ENCODE measurements around the gene EVI5L.
A peak's percentile ranks its signal among the peaks of the same experiment; 100 is the strongest.

The EVI5L gene

GRCh38 chr19:7899751-7900378 lies 69.8 kb downstream of the EVI5L start:
- H3K36me3 ChIP-seq (ENCODE audit: insufficient read depth, low read length), result peaks cover 8% of the 10 kb centered on the region
- H3K4me2 ChIP-seq (ENCODE audit: low read length), result no peak overlapping the region
- no peaks in the 10 kb centered on the region for H3K9me3 ChIP-seq (replicated peaks; ENCODE audit: low read length)
- H3K9ac ChIP-seq (ENCODE audit: low read depth, low read length), result no peak overlapping the region
- no peak overlapping the region for H3K4me3 ChIP-seq (ENCODE audit: low read length)
- no peaks in the 10 kb centered on the region for H3K27me3 ChIP-seq (ENCODE audit: control insufficient read depth, insufficient read depth, low read length)
- H3K4me1 ChIP-seq (ENCODE audit: control insufficient read depth, insufficient read depth, low read length), result peaks cover 17% of the 10 kb centered on the region

GRCh38 chr19:7900401-7900870 lies 70.4 kb downstream of the EVI5L start:
- H3K4me2 ChIP-seq (ENCODE audit: low read length), result no peak overlapping the region
- H3K27me3 ChIP-seq (ENCODE audit: control insufficient read depth, insufficient read depth, low read length), result no peaks in the 10 kb centered on the region
- peaks cover 8% of the 10 kb centered on the region for H3K36me3 ChIP-seq (ENCODE audit: insufficient read depth, low read length)
- H3K9ac ChIP-seq (ENCODE audit: low read depth, low read length), result no peak overlapping the region
- H3K4me1 ChIP-seq (ENCODE audit: control insufficient read depth, insufficient read depth, low read length), result peaks cover 16% of the 10 kb centered on the region
- H3K4me3 ChIP-seq (ENCODE audit: low read length), result no peak overlapping the region
- H3K9me3 ChIP-seq (replicated peaks; ENCODE audit: low read length), result no peaks in the 10 kb centered on the region

GRCh38 chr19:7900931-7901330 lies 70.9 kb downstream of the EVI5L start:
- Histone ChIP-seq H3K4me2 (ENCODE audit: low read length) (no peak overlapping the region), H3K9ac (ENCODE audit: low read depth, low read length) (no peak overlapping the region), H3K4me3 (ENCODE audit: low read length) (no peak overlapping the region), H3K36me3 (ENCODE audit: insufficient read depth, low read length) (peaks cover 8% of the 10 kb centered on the region), H3K9me3 (replicated peaks; ENCODE audit: low read length) (no peaks in the 10 kb centered on the region), H3K27me3 (ENCODE audit: control insufficient read depth, insufficient read depth, low read length) (no peaks in the 10 kb centered on the region), H3K4me1 (ENCODE audit: control insufficient read depth, insufficient read depth, low read length) (peaks cover 16% of the 10 kb centered on the region)

GRCh38 chr19:7901337-7901736 lies 71.3 kb downstream of the EVI5L start:
- H3K9me3 ChIP-seq (replicated peaks; ENCODE audit: low read length), result no peaks in the 10 kb centered on the region
- no peak overlapping the region for H3K4me3 ChIP-seq (ENCODE audit: low read length)
- no peak overlapping the region for H3K4me2 ChIP-seq (ENCODE audit: low read length)
- no peaks in the 10 kb centered on the region for H3K27me3 ChIP-seq (ENCODE audit: control insufficient read depth, insufficient read depth, low read length)
- peaks cover 16% of the 10 kb centered on the region for H3K4me1 ChIP-seq (ENCODE audit: control insufficient read depth, insufficient read depth, low read length)
- no peak overlapping the region for H3K9ac ChIP-seq (ENCODE audit: low read depth, low read length)
- H3K36me3 ChIP-seq (ENCODE audit: insufficient read depth, low read length), result peaks cover 8% of the 10 kb centered on the region

- Histone ChIP-seq H3K27me3 (ENCODE audit: control insufficient read depth, insufficient read depth, low read length) (no peaks in the 10 kb centered on the region), H3K4me3 (ENCODE audit: low read length) (peak overlapping the region; percentile 74), H3K9ac (ENCODE audit: low read depth, low read length) (peak overlapping the region; percentile 79), H3K36me3 (ENCODE audit: insufficient read depth, low read length) (peaks cover 13% of the 10 kb centered on the region), H3K4me1 (ENCODE audit: control insufficient read depth, insufficient read depth, low read length) (peaks cover 16% of the 10 kb centered on the region), H3K4me2 (ENCODE audit: low read length) (peak overlapping the region; percentile 85), H3K9me3 (replicated peaks; ENCODE audit: low read length) (no peaks in the 10 kb centered on the region)
Measured at GRCh38 chr19:7902796-7903243, 72.8 kb downstream of the EVI5L start.

GRCh38 chr19:7903244-7904073 lies 73.4 kb downstream of the EVI5L start, which contains the start of gene MAP2K7:
Gene MAP2K7 (plus strand): TSS chr19:7903877. CDS start chr19:7903945, 68 bp downstream.
- H3K9ac ChIP-seq (ENCODE audit: low read depth, low read length), result peak within 1 kb of the TSS; percentile 93
- H3K36me3 ChIP-seq (ENCODE audit: insufficient read depth, low read length), result peaks cover 13% of the 10 kb centered on the region
- H3K4me2 ChIP-seq (ENCODE audit: low read length), result peak within 1 kb of the TSS; percentile 94
- H3K27me3 ChIP-seq (ENCODE audit: control insufficient read depth, insufficient read depth, low read length), result no peaks in the 10 kb centered on the region
- H3K9me3 ChIP-seq (replicated peaks; ENCODE audit: low read length), result no peaks in the 10 kb centered on the region
- H3K4me3 ChIP-seq (ENCODE audit: low read length), result peak within 1 kb of the TSS; percentile 81
- H3K4me1 ChIP-seq (ENCODE audit: control insufficient read depth, insufficient read depth, low read length), result peaks cover 16% of the 10 kb centered on the region

GRCh38 chr19:7904074-7905020 lies 74.3 kb downstream of the EVI5L start:
- Histone ChIP-seq H3K4me3 (ENCODE audit: low read length) (peak overlapping the region; percentile 81), H3K9me3 (replicated peaks; ENCODE audit: low read length) (no peaks in the 10 kb centered on the region), H3K4me1 (ENCODE audit: control insufficient read depth, insufficient read depth, low read length) (peaks cover 16% of the 10 kb centered on the region), H3K4me2 (ENCODE audit: low read length) (peak overlapping the region; percentile 94), H3K9ac (ENCODE audit: low read depth, low read length) (peak overlapping the region; percentile 93), H3K27me3 (ENCODE audit: control insufficient read depth, insufficient read depth, low read length) (no peaks in the 10 kb centered on the region), H3K36me3 (ENCODE audit: insufficient read depth, low read length) (peaks cover 11% of the 10 kb centered on the region)

GRCh38 chr19:7905268-7905667 lies 75.2 kb downstream of the EVI5L start:
- Histone ChIP-seq H3K4me1 (ENCODE audit: control insufficient read depth, insufficient read depth, low read length) (peaks cover 16% of the 10 kb centered on the region), H3K4me3 (ENCODE audit: low read length) (peak overlapping the region; percentile 81), H3K9me3 (replicated peaks; ENCODE audit: low read length) (no peaks in the 10 kb centered on the region), H3K27me3 (ENCODE audit: control insufficient read depth, insufficient read depth, low read length) (no peaks in the 10 kb centered on the region), H3K4me2 (ENCODE audit: low read length) (peak overlapping the region; percentile 94), H3K9ac (ENCODE audit: low read depth, low read length) (no peak overlapping the region), H3K36me3 (ENCODE audit: insufficient read depth, low read length) (peaks cover 14% of the 10 kb centered on the region)

- Histone ChIP-seq H3K4me2 (ENCODE audit: low read length) (peak overlapping the region; percentile 94), H3K36me3 (ENCODE audit: insufficient read depth, low read length) (peaks cover 20% of the 10 kb centered on the region), H3K27me3 (ENCODE audit: control insufficient read depth, insufficient read depth, low read length) (no peaks in the 10 kb centered on the region), H3K9ac (ENCODE audit: low read depth, low read length) (no peak overlapping the region), H3K4me1 (ENCODE audit: control insufficient read depth, insufficient read depth, low read length) (peaks cover 16% of the 10 kb centered on the region), H3K9me3 (replicated peaks; ENCODE audit: low read length) (no peaks in the 10 kb centered on the region), H3K4me3 (ENCODE audit: low read length) (no peak overlapping the region)
Measured at GRCh38 chr19:7905859-7906258, 75.8 kb downstream of the EVI5L start.

- H3K4me3 ChIP-seq (ENCODE audit: low read length), result no peak overlapping the region
- peaks cover 28% of the 10 kb centered on the region for H3K36me3 ChIP-seq (ENCODE audit: insufficient read depth, low read length)
- H3K9me3 ChIP-seq (replicated peaks; ENCODE audit: low read length), result no peaks in the 10 kb centered on the region
- H3K4me1 ChIP-seq (ENCODE audit: control insufficient read depth, insufficient read depth, low read length), result peaks cover 16% of the 10 kb centered on the region
- H3K4me2 ChIP-seq (ENCODE audit: low read length), result no peak overlapping the region
- H3K9ac ChIP-seq (ENCODE audit: low read depth, low read length), result no peak overlapping the region
- H3K27me3 ChIP-seq (ENCODE audit: control insufficient read depth, insufficient read depth, low read length), result no peaks in the 10 kb centered on the region
Measured at GRCh38 chr19:7907122-7907521, 77.1 kb downstream of the EVI5L start.

GRCh38 chr19:7907544-7907943 lies 77.5 kb downstream of the EVI5L start:
- H3K9me3 ChIP-seq (replicated peaks; ENCODE audit: low read length), result no peaks in the 10 kb centered on the region
- peaks cover 28% of the 10 kb centered on the region for H3K36me3 ChIP-seq (ENCODE audit: insufficient read depth, low read length)
- peaks cover 15% of the 10 kb centered on the region for H3K4me1 ChIP-seq (ENCODE audit: control insufficient read depth, insufficient read depth, low read length)
- H3K4me2 ChIP-seq (ENCODE audit: low read length), result no peak overlapping the region
- H3K4me3 ChIP-seq (ENCODE audit: low read length), result no peak overlapping the region
- no peak overlapping the region for H3K9ac ChIP-seq (ENCODE audit: low read depth, low read length)
- no peaks in the 10 kb centered on the region for H3K27me3 ChIP-seq (ENCODE audit: control insufficient read depth, insufficient read depth, low read length)
